Activated CD4-positive, alpha-beta T cell treated with anti-CD3 and anti-CD28 coated beads, Interleukin-2, amount 10 ng/mL, durations not matched to agents 24 days and 14 days (primary cell): ENCODE results near the gene PLXDC1. TPM values are rescaled to one million over a fixed set of nuclear protein-coding genes. Genes with fewer than 3 reads are reported as not detected.

ENCODE experiments used
- DNase-seq: peaks from one replicate; pipeline ENCODE4 v3.0.0; 2022
- H3K27ac Mint-ChIP-seq: one replicate; pipeline ENCODE4 v1.8.0; 2022; ENCODE audit warnings: mild to moderate bottlenecking, mixed read lengths
- H3K27me3 Mint-ChIP-seq: one replicate; pipeline ENCODE4 v1.8.0; 2022; ENCODE audit warnings: mixed read lengths
- H3K36me3 Mint-ChIP-seq: one replicate; pipeline ENCODE4 v1.8.0; 2022; ENCODE audit warnings: low read depth, mild to moderate bottlenecking, mixed read lengths
- H3K4me1 Mint-ChIP-seq: one replicate; pipeline ENCODE4 v1.8.0; 2021; ENCODE audit warnings: mixed read lengths
- H3K4me3 Mint-ChIP-seq: one replicate; pipeline ENCODE4 v1.8.0; 2022; ENCODE audit warnings: mild to moderate bottlenecking, moderate library complexity, mixed read lengths
- H3K9me3 Mint-ChIP-seq: one replicate; pipeline ENCODE4 v1.8.0; 2021; ENCODE audit warnings: mixed read lengths
- intact Hi-C: fragments of 100-400 bp; cut with micrococcal nuclease; formaldehyde crosslinking; loops from one replicate; pipeline ENCODE4 v1.15.1; 2023
- total RNA-seq: library from RNA; stranded (reverse); gene quantifications from 2 replicates; pipeline ENCODE4 v1.2.3, GENCODE V29; 2022

PLXDC1 gene
- total RNA-seq, 1 donor from 2014 or later, result 0.16 TPM

DNA sequence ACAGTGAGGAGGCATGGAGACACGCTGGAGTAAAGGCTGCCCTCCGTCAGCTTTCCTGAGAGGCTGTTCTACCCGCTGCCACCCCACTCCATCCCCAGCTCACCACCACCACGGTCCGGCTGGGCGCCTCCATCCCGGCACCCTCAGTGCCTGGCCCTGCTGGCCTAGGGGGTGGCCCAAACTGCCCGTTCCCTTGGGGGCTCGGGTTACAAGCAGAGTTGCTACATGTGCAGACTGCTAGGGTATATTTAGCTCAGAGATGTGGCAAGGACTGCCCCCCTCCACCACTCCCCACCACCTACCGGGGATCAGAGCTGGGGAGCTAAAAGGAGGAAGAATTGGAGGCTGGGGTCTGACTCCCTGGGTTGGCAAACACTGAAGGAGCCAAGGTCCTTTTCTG is 41.9 kb upstream of the PLXDC1 start:
- Mint-ChIP-seq H3K4me3 (no peak overlapping the region), H3K36me3 (peaks cover 14% of the 10 kb centered on the region), H3K4me1 (peaks cover 31% of the 10 kb centered on the region), H3K27ac (no peak overlapping the region), H3K9me3 (no peaks in the 10 kb centered on the region), H3K27me3 (no peaks in the 10 kb centered on the region)
- intact Hi-C loops, result no loop called here
- no peak for DNase-seq

DNA sequence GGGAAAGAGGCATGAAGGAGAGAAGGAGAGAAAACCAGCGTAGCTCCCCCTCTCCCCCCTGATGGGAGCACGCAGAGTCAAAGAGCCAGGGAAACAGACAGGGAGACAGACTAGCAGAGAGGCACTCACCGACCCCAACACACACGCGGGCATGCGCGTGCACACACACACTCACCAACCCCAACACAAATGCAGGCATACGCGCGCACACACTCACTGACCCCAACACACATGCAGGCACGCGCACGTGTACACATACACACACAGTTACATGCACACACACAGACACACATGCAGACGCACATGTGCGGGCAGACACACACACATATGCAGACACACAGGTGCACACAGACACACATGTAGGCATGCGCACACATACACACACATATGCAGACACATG is 41.5 kb upstream of the PLXDC1 start:
- intact Hi-C loops, result no loop called here
- no peaks in the 10 kb centered on the region for H3K27me3 Mint-ChIP-seq
- peaks cover 14% of the 10 kb centered on the region for H3K36me3 Mint-ChIP-seq
- H3K27ac Mint-ChIP-seq, result no peak overlapping the region
- peaks cover 26% of the 10 kb centered on the region for H3K4me1 Mint-ChIP-seq
- no peak overlapping the region for H3K4me3 Mint-ChIP-seq
- H3K9me3 Mint-ChIP-seq, result no peaks in the 10 kb centered on the region
- no peak for DNase-seq

DNA sequence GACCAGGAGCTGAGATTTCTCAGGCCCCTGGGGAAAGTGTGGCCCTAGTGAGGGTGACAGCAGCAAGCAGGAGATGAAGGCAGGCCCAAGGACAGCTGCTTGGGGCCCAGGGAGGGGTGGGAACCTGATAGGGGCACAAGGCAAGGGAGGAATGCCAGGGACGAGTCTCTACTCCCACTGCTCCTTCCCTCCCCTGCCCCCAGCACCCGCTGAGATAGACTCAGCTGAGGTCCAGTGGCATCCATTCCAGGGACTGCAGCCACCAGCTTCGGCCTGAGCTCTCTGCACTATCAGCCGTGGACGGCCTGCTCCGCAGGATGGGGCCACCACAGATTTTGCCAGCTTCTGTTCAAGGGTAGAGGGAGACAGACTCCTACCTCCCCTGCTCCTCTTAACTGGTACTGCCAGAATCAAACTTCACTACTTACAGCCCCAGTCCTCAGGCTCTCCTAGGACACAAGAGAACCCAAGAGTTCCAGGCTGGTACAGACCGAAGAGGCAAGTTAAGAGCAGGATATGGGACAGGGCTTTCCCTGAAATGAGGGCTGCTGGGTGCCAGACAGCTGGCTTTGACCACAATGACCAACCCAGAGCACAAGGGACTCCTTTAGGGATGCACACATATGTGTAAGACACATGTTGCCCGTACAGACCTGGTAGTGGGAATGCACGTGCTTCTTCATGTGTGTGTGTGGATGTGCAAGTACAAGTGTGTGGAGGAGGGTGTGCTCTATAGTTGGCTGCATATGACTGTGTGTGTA is 40.5 kb upstream of the PLXDC1 start:
- Mint-ChIP-seq H3K27me3 (no peaks in the 10 kb centered on the region), H3K36me3 (peaks cover 20% of the 10 kb centered on the region), H3K9me3 (no peaks in the 10 kb centered on the region), H3K4me3 (no peak overlapping the region), H3K4me1 (peaks cover 26% of the 10 kb centered on the region), H3K27ac (peak overlapping the region; percentile 22)
- no peak for DNase-seq
- intact Hi-C loops, result no loop called here

DNA sequence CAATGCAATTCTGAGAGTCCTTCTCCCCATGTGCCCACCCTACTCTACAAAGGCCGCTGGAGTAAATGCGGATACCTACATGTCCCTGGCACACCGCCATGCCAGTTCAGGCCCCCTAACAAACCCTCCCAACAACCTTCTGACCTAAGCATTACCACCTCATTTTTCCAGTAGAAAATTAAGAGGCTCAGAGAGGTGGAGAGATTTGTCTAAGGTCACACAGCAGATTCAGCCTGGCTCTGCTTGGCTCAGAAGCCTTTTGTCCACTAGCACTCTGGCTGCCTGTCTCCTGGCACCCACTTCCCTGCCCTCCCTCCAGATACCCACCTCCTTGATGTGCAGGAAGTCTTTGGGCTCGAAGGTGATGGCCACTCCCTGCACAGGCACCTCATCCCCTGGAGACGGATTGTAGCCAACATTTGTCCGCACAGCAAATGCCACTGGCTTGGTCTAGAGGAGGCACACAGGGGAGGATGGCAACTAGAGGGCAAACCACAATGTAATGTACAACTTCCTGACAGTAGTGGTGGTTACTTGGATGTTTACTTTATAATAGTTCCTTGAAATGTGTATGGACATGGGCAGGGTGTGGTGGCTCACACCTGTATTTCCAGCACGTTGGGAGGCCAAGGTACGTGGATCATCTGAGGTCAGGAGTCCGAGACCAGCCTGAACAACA is 35.9 kb upstream of the PLXDC1 start:
- no peak overlapping the region for H3K4me3 Mint-ChIP-seq
- intact Hi-C loops, result no loop called here
- H3K27me3 Mint-ChIP-seq, result no peaks in the 10 kb centered on the region
- no peaks in the 10 kb centered on the region for H3K9me3 Mint-ChIP-seq
- no peak for DNase-seq
- peaks cover 34% of the 10 kb centered on the region for H3K36me3 Mint-ChIP-seq
- peaks cover 2% of the 10 kb centered on the region for H3K4me1 Mint-ChIP-seq
- no peak overlapping the region for H3K27ac Mint-ChIP-seq

DNA sequence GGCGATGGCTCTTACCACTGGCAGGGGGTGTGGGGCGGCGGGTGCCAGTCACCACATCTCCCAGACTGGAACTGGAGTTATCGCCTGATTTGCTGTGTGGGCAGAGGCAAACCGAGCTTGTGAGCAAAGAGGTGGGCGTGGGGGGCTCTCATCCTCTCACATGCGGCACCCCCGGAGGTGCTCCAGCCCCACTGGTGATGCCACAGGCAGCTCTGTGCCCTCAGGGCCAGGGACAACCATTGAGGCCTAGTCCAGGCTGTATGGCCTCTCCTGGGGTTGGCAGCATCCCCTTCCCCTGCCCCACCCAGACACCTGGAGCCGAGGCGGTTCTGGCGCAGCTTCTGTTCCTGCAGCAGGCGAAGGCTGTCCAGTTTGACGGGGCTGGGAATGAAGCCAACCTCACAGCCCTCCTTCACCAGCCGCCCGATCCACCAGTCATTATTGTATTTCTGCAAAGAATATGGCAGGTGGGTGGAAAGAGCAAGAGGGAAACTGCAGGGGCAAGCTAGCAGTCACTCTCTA is 35.1 kb upstream of the PLXDC1 start:
- intact Hi-C loops, result no loop called here
- no peaks in the 10 kb centered on the region for H3K27me3 Mint-ChIP-seq
- no peaks in the 10 kb centered on the region for H3K9me3 Mint-ChIP-seq
- H3K27ac Mint-ChIP-seq, result peak overlapping the region; percentile 36
- peaks cover 32% of the 10 kb centered on the region for H3K36me3 Mint-ChIP-seq
- no peaks in the 10 kb centered on the region for H3K4me1 Mint-ChIP-seq
- H3K4me3 Mint-ChIP-seq, result no peak overlapping the region
- DNase-seq, result no peak

DNA sequence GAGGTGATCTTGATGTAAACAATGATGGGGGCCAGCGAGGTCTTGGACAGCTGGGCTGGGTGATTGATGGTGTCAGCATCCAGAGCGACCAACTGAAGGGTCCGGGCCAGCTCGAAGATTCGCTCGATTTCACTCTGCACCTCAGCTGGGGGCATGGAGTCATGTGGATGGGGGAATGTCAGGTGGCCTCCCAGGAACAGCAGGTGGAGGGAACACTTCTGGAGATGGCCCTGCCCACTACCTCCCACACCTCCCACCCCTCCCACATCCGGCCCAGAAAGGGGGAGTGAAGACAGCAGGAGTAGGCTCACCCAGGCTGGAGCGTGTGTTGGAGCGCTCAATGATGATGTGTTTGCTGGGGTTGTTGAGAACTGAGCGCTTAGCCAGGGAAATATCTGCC is 32.3 kb upstream of the PLXDC1 start:
- Mint-ChIP-seq H3K4me1 (no peaks in the 10 kb centered on the region), H3K27me3 (no peaks in the 10 kb centered on the region), H3K36me3 (peaks cover 33% of the 10 kb centered on the region), H3K27ac (peak overlapping the region; percentile 48), H3K4me3 (no peak overlapping the region), H3K9me3 (no peaks in the 10 kb centered on the region)
- intact Hi-C loops, result no loop called here
- no peak for DNase-seq

DNA sequence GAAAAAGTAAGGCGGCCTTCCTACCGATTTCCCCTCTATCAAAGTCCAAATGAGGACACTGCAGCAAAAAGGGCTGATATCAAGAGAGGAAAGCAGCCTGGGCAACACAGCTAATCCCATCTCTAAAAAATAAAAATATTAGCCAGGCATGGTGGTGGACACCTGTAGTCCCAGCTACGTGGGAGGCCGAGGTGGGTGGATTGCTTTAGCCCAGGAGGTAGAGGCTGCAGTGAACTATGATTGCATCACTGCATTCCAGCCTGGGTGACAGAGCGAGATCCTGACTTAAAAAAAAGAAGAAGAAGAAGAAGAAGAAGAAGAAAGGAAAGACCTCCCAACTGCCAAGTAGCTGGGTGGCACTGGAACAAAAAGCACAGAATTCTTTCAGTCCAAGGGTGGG is 31.6 kb upstream of the PLXDC1 start:
- no peaks in the 10 kb centered on the region for H3K9me3 Mint-ChIP-seq
- no peaks in the 10 kb centered on the region for H3K27me3 Mint-ChIP-seq
- DNase-seq, result no peak
- peaks cover 37% of the 10 kb centered on the region for H3K36me3 Mint-ChIP-seq
- intact Hi-C loops, result no loop called here
- no peak overlapping the region for H3K4me3 Mint-ChIP-seq
- H3K27ac Mint-ChIP-seq, result no peak overlapping the region
- H3K4me1 Mint-ChIP-seq, result no peaks in the 10 kb centered on the region

DNA sequence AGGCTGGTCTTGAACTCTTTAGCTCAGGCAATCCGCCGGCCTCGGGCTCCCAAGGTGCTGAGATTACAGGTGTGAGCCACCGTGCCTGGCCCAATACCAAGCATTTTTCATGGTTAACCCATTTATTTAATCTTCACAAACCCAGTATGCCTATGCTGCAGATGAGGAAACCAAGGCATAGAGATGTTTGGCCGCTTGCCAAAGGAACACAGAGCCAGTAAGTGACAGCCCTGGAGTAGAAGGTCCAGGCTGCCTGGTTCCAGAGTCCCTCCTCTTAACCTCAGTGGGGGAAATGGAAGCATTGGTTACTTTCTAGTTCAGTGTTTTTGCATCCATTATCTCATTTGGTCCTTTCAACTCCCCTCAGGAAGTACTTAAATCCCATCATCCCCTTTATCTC is 29.9 kb upstream of the PLXDC1 start:
- intact Hi-C loops, result no loop called here
- H3K4me3 Mint-ChIP-seq, result no peak overlapping the region
- H3K4me1 Mint-ChIP-seq, result no peaks in the 10 kb centered on the region
- H3K9me3 Mint-ChIP-seq, result no peaks in the 10 kb centered on the region
- peaks cover 48% of the 10 kb centered on the region for H3K36me3 Mint-ChIP-seq
- no peaks in the 10 kb centered on the region for H3K27me3 Mint-ChIP-seq
- no peak overlapping the region for H3K27ac Mint-ChIP-seq
- no peak for DNase-seq

DNA sequence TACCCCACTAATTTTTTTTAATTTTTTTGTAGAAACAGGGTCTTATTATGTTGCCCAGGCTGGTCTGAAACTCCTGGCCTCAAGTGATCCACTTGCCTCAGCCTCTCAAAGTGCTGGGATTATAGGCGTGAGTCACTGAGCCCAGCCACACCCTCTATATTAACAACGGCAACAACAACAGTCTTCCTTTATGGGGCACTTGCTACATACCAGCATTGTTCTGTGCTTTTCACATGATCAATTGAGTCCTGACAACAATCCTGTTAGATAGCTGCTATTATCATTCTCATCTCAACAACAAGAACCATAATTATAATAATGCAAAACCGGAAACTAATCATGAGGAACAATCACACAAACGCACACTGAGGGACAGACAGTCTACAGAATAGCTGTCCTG is 27.1 kb upstream of the PLXDC1 start:
- Mint-ChIP-seq H3K4me1 (peaks cover 1% of the 10 kb centered on the region), H3K9me3 (no peaks in the 10 kb centered on the region), H3K27me3 (no peaks in the 10 kb centered on the region), H3K27ac (no peak overlapping the region), H3K36me3 (peaks cover 43% of the 10 kb centered on the region), H3K4me3 (no peak overlapping the region)
- no peak for DNase-seq
- intact Hi-C loops, result no loop called here

DNA sequence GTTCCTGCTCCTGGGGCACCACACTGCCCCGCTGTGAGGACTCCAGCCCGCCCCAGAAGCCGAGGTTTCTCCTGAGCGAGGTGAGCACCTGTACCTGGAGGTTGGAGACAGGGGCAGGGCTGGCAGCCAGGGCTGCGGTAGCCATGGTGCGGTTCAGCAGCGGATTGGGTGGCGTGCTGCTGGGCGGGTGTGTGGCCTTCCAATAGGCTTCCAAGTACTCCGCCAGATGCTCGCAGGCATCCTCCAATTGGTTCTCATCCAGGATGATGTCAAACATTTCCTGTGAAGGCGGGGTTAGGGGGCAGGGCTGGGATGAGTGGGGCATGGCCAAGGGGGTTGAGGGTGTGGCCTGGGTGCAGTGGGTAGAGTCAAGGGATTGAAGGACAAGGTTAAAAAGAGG is 25.8 kb upstream of the PLXDC1 start:
- Mint-ChIP-seq H3K36me3 (peaks cover 33% of the 10 kb centered on the region), H3K4me1 (peaks cover 7% of the 10 kb centered on the region), H3K4me3 (no peak overlapping the region), H3K27ac (no peak overlapping the region), H3K9me3 (no peaks in the 10 kb centered on the region), H3K27me3 (no peaks in the 10 kb centered on the region)
- intact Hi-C loops, result no loop called here
- no peak for DNase-seq

DNA sequence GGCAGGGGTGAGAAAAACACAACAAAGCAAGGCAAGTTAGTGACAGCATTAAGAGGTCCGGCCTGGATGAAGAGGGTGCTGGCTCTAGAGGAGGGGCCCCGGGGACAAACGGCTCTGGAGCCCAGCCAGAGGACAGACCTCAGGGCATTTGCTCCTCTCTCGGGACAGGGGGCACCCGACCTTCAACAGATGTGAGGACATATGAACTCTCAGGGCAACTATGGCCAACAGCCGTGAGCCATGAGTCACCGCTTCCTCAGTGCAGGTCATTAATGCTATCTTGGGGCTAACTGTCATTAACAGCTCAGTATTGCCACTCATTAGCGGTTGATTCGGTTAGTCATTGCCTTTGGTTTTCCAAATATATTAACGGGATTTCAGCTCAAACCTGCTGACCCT is 24.3 kb upstream of the PLXDC1 start:
- H3K27ac Mint-ChIP-seq, result no peak overlapping the region
- intact Hi-C loops, result loop anchor here (2.0 kb wide), 1 partner anchor 193 kb away; no protein-coding TSS in a partner anchor
- peaks cover 9% of the 10 kb centered on the region for H3K4me1 Mint-ChIP-seq
- no peak for DNase-seq
- H3K9me3 Mint-ChIP-seq, result no peaks in the 10 kb centered on the region
- peaks cover 2% of the 10 kb centered on the region for H3K27me3 Mint-ChIP-seq
- peaks cover 33% of the 10 kb centered on the region for H3K36me3 Mint-ChIP-seq
- H3K4me3 Mint-ChIP-seq, result no peak overlapping the region

DNA sequence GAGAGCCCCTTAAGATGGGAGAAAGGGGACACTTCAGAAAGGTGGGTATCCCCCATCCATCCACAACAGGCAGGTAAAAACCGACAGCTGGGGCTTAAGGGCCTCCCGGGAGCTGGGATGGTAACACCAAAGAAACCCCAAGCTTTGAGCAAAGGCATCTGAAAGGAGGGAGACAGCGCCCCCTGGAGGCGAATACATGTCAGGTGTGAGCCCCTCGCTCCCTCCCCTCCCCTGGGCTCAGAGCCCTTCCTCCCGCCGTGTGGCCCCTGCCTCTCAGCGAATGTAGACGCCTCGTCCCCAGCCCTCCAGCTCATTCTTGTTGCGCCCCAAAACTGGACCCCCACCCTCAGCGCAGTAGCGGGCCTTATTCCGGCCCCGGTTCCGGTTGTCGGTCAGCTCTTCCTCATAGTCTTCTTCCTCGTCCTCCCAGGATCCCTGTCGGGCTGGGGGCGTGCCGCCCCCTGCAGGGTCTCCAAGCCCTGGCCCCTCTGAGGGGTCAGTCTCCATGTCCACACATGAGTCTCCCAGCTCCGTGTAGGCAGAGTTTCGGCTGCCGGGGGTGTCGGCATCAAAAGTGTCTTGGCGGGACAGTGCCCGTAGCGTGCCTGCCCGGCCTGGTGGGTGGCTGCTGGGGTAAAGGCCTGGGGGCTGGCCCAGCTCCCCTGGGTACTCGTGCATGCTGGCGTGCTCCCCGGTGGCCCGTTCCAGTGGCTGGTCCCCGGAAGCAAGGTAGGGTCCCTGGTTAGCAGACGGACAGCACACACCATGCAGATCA is 23.7 kb upstream of the PLXDC1 start:
- Mint-ChIP-seq H3K4me3 (no peak overlapping the region), H3K27me3 (peaks cover 6% of the 10 kb centered on the region), H3K27ac (no peak overlapping the region), H3K4me1 (peaks cover 9% of the 10 kb centered on the region), H3K9me3 (no peaks in the 10 kb centered on the region), H3K36me3 (peaks cover 33% of the 10 kb centered on the region)
- intact Hi-C loops, result loop anchor here (2.0 kb wide), 1 partner anchor 192 kb away; no protein-coding TSS in a partner anchor
- peak; percentile 92 for DNase-seq

DNA sequence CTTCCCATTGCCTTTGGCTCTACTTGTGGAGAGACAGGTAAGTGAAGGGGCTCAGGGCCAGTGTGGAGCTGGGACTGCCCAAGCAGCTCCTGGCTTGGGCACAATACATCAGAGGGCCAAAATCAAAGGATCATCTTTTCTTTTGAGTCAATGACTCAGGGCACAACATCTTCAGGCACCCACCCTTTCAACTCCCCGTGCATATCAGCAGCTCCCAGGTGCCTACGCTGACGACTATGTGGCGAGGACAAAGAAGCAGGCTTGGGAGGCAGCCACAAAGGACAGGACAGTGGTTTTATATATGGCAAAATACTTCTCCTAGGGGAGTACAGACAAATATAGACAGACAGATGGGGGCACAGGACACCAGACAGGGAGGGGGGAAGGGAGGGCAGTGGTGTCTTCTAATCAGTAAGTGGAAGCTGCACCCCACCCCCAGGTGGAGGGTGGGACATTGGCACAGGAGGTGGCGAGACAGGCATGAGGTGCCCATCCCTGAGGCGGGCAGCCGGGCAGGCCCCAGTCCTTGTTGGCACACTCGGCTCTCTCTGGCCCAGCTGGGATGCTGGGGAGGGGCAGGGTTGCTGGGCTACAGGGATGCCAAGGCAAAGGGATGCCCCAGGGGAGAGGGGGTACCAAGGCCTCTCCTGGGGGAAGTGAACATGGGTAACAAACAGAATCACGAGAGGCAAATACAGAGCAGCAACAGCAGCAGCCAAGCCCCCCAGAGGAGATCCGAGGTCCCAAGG is 22.3 kb upstream of the PLXDC1 start:
- peaks cover 32% of the 10 kb centered on the region for H3K36me3 Mint-ChIP-seq
- intact Hi-C loops, result loop anchor here (2.0 kb wide), 1 partner anchor 191 kb away; no protein-coding TSS in a partner anchor
- H3K4me3 Mint-ChIP-seq, result no peak overlapping the region
- H3K9me3 Mint-ChIP-seq, result no peaks in the 10 kb centered on the region
- DNase-seq, result no peak
- H3K27me3 Mint-ChIP-seq, result peaks cover 10% of the 10 kb centered on the region
- peaks cover 10% of the 10 kb centered on the region for H3K4me1 Mint-ChIP-seq
- H3K27ac Mint-ChIP-seq, result no peak overlapping the region
